Hepatocyte (in vitro differentiated cells): ENCODE measurements around the gene ERG. TPM values are rescaled to one million over a fixed set of nuclear protein-coding genes. Genes with fewer than 3 reads are reported as not detected.
A peak's percentile ranks its signal among the peaks of the same experiment; 100 is the strongest.

ENCODE experiments used
- DNase-seq: peaks from one replicate; pipeline ENCODE4 v3.0.0-alpha.2; 2016; ENCODE audit warnings: low spot score
- H2AFZ ChIP-seq: fragments of 200-600 bp; sonication (generic); 2 replicates; pipeline ENCODE4 v1.6.0; 2016; ENCODE audit warnings: antibody characterized with exemption, mild to moderate bottlenecking
- H3K27ac ChIP-seq: fragments of 200-600 bp; sonication (generic); 2 replicates; pipeline ENCODE4 v1.5.1; 2016; ENCODE audit warnings: mild to moderate bottlenecking
- H3K27me3 ChIP-seq: fragments of 200-600 bp; sonication (generic); 2 replicates; pipeline ENCODE4 v1.6.1; 2016
- H3K36me3 ChIP-seq: fragments of 200-600 bp; sonication (generic); replicated peaks from 2 replicates; pipeline ENCODE4 v1.5.1; 2016; ENCODE audit warnings: low read depth; ENCODE audit not compliant: insufficient read depth
- H3K4me1 ChIP-seq: fragments of 200-600 bp; sonication (generic); 2 replicates; pipeline ENCODE4 v1.5.1; 2016; ENCODE audit warnings: mild to moderate bottlenecking, moderate library complexity; ENCODE audit not compliant: insufficient read depth
- H3K4me2 ChIP-seq: fragments of 200-600 bp; sonication (generic); 2 replicates; pipeline ENCODE4 v1.6.0; 2016
- H3K4me3 ChIP-seq: fragments of 200-600 bp; sonication (generic); 2 replicates; pipeline ENCODE4 v1.5.1; 2016; ENCODE audit warnings: mild to moderate bottlenecking
- H3K79me2 ChIP-seq: fragments of 200-600 bp; sonication (generic); 2 replicates; pipeline ENCODE4 v1.6.0; 2017; ENCODE audit warnings: mild to moderate bottlenecking
- H3K9me2 ChIP-seq: fragments of 200-600 bp; sonication (generic); replicated peaks from 2 replicates; pipeline ENCODE4 v1.6.0; 2017; ENCODE audit warnings: mild to moderate bottlenecking; ENCODE audit not compliant: insufficient read depth
- H3K9me3 ChIP-seq: fragments of 200-600 bp; sonication (generic); 2 replicates; pipeline ENCODE4 v1.5.1; 2016; ENCODE audit warnings: low read depth, mild to moderate bottlenecking
- H4K20me1 ChIP-seq: fragments of 200-600 bp; sonication (generic); 2 replicates; pipeline ENCODE4 v1.6.0; 2016; ENCODE audit warnings: mild to moderate bottlenecking; ENCODE audit not compliant: insufficient read depth, poor library complexity, severe bottlenecking
- CTCF ChIP-seq: fragments of 200-600 bp; sonication (generic); IDR thresholded peaks from 2 replicates; pipeline ENCODE4 v1.5.1; 2016; ENCODE audit warnings: antibody characterized with exemption, mild to moderate bottlenecking; ENCODE audit not compliant: poor library complexity
- EZH2 ChIP-seq: fragments of 200-600 bp; sonication (generic); IDR thresholded peaks from 2 replicates; pipeline ENCODE4 v1.6.1; 2016; ENCODE audit warnings: antibody characterized with exemption, mild to moderate bottlenecking, borderline replicate concordance
- EZH2phosphoT487 ChIP-seq: fragments of 200-600 bp; sonication (generic); IDR thresholded peaks from one replicate; pipeline ENCODE4 v1.6.1; 2018; ENCODE audit warnings: antibody characterized with exemption, mild to moderate bottlenecking, low read depth, moderate library complexity; ENCODE audit not compliant: unreplicated experiment, severe bottlenecking
- WGBS: methylation state at CpG from one replicate; pipeline ENCODE4 v1.1.6; 2016; ENCODE audit warnings: low lambda C conversion rate; ENCODE audit errors: missing lambda C conversion rate; 5-methylcytosine and 5-hydroxymethylcytosine counted together
- polyA plus RNA-seq: library from polyadenylated mRNA; unstranded; fragments of >200 nt; fragmentation: Nextera tagmentation; extraction: Ambion mirVana; gene quantifications from 2 replicates; pipeline ENCODE4 v1.2.1, GENCODE V29; 2016
- total RNA-seq: library from RNA; depleted of rRNA; stranded (reverse); fragments of >200 nt; gene quantifications from 2 replicates; pipeline ENCODE4 v1.2.3, GENCODE V29; 2014

ERG gene
- total and polyA plus RNA-seq, 2 experiments from 2014 or later = 2.5 to 5.1 TPM

DNA sequence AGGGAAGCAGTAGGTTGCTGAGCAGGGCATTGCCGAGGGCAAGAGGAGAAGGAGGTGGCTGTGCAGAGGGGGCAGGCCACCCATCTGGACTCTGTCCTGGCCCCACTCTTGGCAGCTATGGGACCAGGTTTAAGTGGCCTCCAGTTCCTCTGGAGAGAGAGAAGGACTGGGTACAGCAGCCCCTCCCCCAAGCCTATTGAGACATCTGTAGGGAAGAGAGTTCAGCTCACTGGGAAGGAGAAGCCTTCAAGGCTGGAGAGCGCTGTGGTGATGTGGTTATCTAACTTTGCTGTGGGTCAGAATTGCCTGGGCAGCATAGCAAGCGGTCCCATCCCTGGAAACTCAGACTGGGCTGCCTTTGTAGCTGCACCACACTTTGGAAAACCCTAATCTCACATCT, 147.6 kb downstream of the ERG start:
- Histone ChIP-seq H3K4me3 (no peak overlapping the region), H4K20me1 (no peaks in the 10 kb centered on the region), H2AFZ (no peak overlapping the region), H3K9me3 (no peaks in the 10 kb centered on the region), H3K27me3 (no peaks in the 10 kb centered on the region), H3K4me1 (peaks cover 12% of the 10 kb centered on the region), H3K9me2 (no peaks in the 10 kb centered on the region), H3K27ac (no peak overlapping the region), H3K4me2 (no peak overlapping the region), H3K79me2 (no peaks in the 10 kb centered on the region), H3K36me3 (no peaks in the 10 kb centered on the region)
- WGBS = 90% methylated on average over 3 of the region's 3 CpGs
- peak; percentile 20 for DNase-seq
- TF ChIP-seq CTCF (no peak), EZH2phosphoT487 (no peak), EZH2 (no peak)

GRCh38 chr21:38349977-38350376, 148.3 kb downstream of the ERG start:
- Histone ChIP-seq H3K4me2 (no peak overlapping the region), H3K4me3 (no peak overlapping the region), H2AFZ (no peak overlapping the region), H3K4me1 (peaks cover 12% of the 10 kb centered on the region), H3K79me2 (no peaks in the 10 kb centered on the region), H3K27me3 (no peaks in the 10 kb centered on the region), H3K9me2 (no peaks in the 10 kb centered on the region), H3K27ac (no peak overlapping the region), H4K20me1 (no peaks in the 10 kb centered on the region), H3K36me3 (no peaks in the 10 kb centered on the region), H3K9me3 (no peaks in the 10 kb centered on the region)
- WGBS = 98% methylated on average over 2 of the region's 2 CpGs
- no peak for TF ChIP-seq EZH2phosphoT487
- no peak for TF ChIP-seq CTCF
- no peak for TF ChIP-seq EZH2
- DNase-seq = no peak

GRCh38 chr21:38349111-38349746, 149.0 kb downstream of the ERG start:
- Histone ChIP-seq H4K20me1 (no peaks in the 10 kb centered on the region), H3K4me2 (no peak overlapping the region), H3K4me1 (peaks cover 12% of the 10 kb centered on the region), H3K9me3 (no peaks in the 10 kb centered on the region), H3K79me2 (no peaks in the 10 kb centered on the region), H3K9me2 (no peaks in the 10 kb centered on the region), H3K27me3 (no peaks in the 10 kb centered on the region), H3K27ac (no peak overlapping the region), H3K36me3 (no peaks in the 10 kb centered on the region), H2AFZ (no peak overlapping the region), H3K4me3 (no peak overlapping the region)
- WGBS = 62% methylated on average over 10 of the region's 10 CpGs
- no peak for TF ChIP-seq CTCF
- TF ChIP-seq EZH2phosphoT487 = no peak
- no peak for TF ChIP-seq EZH2
- no peak for DNase-seq

GRCh38 chr21:38346286-38346685, 152.0 kb downstream of the ERG start:
- TF ChIP-seq EZH2 = no peak
- no peak for TF ChIP-seq EZH2phosphoT487
- TF ChIP-seq CTCF = no peak
- no peaks in the 10 kb centered on the region for H3K9me2 ChIP-seq
- no peaks in the 10 kb centered on the region for H3K79me2 ChIP-seq
- no peaks in the 10 kb centered on the region for H3K27me3 ChIP-seq
- DNase-seq = no peak
- 86% methylated on average over 5 of the region's 5 CpGs for WGBS
- no peaks in the 10 kb centered on the region for H4K20me1 ChIP-seq
- no peak overlapping the region for H3K27ac ChIP-seq
- no peak overlapping the region for H3K4me2 ChIP-seq
- no peak overlapping the region for H3K4me3 ChIP-seq
- no peaks in the 10 kb centered on the region for H3K9me3 ChIP-seq
- H3K36me3 ChIP-seq = no peaks in the 10 kb centered on the region
- no peak overlapping the region for H2AFZ ChIP-seq
- peaks cover under 1% of the 10 kb centered on the region for H3K4me1 ChIP-seq
